ENCODE results near the gene EFCC1.
A peak's percentile ranks its signal among the peaks of the same experiment; 100 is the strongest.

EFCC1 gene

GRCh38 chr3:129058441-129059200 lies 57.5 kb downstream of the EFCC1 start:
- ChIA-PET POLR2A (no interaction called here), CTCF (interaction anchor here (1.2 to 4.2 kb wide), 5 partner anchors 6 to 88 kb away, joined by 3 to 15 read pairs (median 5); no protein-coding TSS in a partner anchor)
- WGBS (ENCODE audit: insufficient coverage) = 33% methylated on average over 3 of the region's 4 CpGs
- no peak overlapping the region for H3K27ac ChIP-seq (ENCODE audit: insufficient read depth in 1 of 2, low read depth in 1 of 2, low read length in 2 of 2, poor library complexity in 1 of 2, severe bottlenecking in 2 of 2)
- peak in 2 of 3 donors; percentile 75 to 80 for DNase-seq
- H3K9me3 ChIP-seq (ENCODE audit: control extremely low read depth in 1 of 5, control insufficient read depth in 4 of 5, insufficient read depth in 2 of 5, low read depth in 1 of 5, low read length in 4 of 5) = no peaks in the 10 kb centered on the region
- H3K4me1 ChIP-seq (ENCODE audit: control extremely low read depth in 1 of 4, control insufficient read depth in 4 of 4, insufficient read depth in 4 of 4, low read length in 3 of 4) = peaks cover 0 to 47% (median 36%) of the 10 kb centered on the region in 4 experiments
- no peaks in the 10 kb centered on the region for H3K36me3 ChIP-seq (ENCODE audit: control insufficient read depth in 4 of 4, insufficient read depth in 4 of 4, low read length in 3 of 4)
- H3K27me3 ChIP-seq (replicated peaks in 2 of 5; ENCODE audit: control insufficient read depth in 4 of 5, insufficient read depth in 5 of 5, low read length in 4 of 5) = no peaks in the 10 kb centered on the region
- H3K4me3 ChIP-seq (ENCODE audit: control insufficient read depth in 1 of 7, extremely low read depth in 1 of 7, insufficient read depth in 4 of 7, low read depth in 2 of 7, low read length in 6 of 7) = no peak overlapping the region

GRCh38 chr3:129059311-129059958 lies 58.3 kb downstream of the EFCC1 start:
- Histone ChIP-seq H3K27me3 (replicated peaks in 2 of 5; ENCODE audit: control insufficient read depth in 4 of 5, insufficient read depth in 5 of 5, low read length in 4 of 5) (no peaks in the 10 kb centered on the region), H3K4me3 (ENCODE audit: control insufficient read depth in 1 of 7, extremely low read depth in 1 of 7, insufficient read depth in 4 of 7, low read depth in 2 of 7, low read length in 6 of 7) (no peak overlapping the region), H3K4me1 (ENCODE audit: control extremely low read depth in 1 of 4, control insufficient read depth in 4 of 4, insufficient read depth in 4 of 4, low read length in 3 of 4) (peaks cover 0 to 46% (median 34%) of the 10 kb centered on the region in 4 experiments), H3K9me3 (ENCODE audit: control extremely low read depth in 1 of 5, control insufficient read depth in 4 of 5, insufficient read depth in 2 of 5, low read depth in 1 of 5, low read length in 4 of 5) (no peaks in the 10 kb centered on the region), H3K27ac (ENCODE audit: insufficient read depth in 1 of 2, low read depth in 1 of 2, low read length in 2 of 2, poor library complexity in 1 of 2, severe bottlenecking in 2 of 2) (peak overlapping the region in 1 of 2 experiments; percentile 20), H3K36me3 (ENCODE audit: control insufficient read depth in 4 of 4, insufficient read depth in 4 of 4, low read length in 3 of 4) (no peaks in the 10 kb centered on the region)
- ChIA-PET CTCF (interaction anchor here (0.7 to 4.2 kb wide), 9 partner anchors 7 to 89 kb away, joined by 3 to 19 read pairs (median 5); no protein-coding TSS in a partner anchor), POLR2A (interaction anchor here (1.5 kb wide), 1 partner anchor 9 kb away, joined by 3 read pairs; no protein-coding TSS in a partner anchor)
- WGBS (ENCODE audit: insufficient coverage) = 59% methylated on average over 9 of the region's 11 CpGs
- DNase-seq = no peak

- ChIA-PET CTCF (interaction anchor here (0.7 to 4.2 kb wide), 10 partner anchors 8 to 103 kb away, joined by 3 to 19 read pairs (median 5); no protein-coding TSS in a partner anchor), POLR2A (interaction anchor here (1.2 to 1.5 kb wide), 2 partner anchors 8 to 219 kb away, joined by 3 read pairs; no protein-coding TSS in a partner anchor)
- peak within 1 kb of the TSS in 1 of 2 experiments; percentile 58 for H3K27ac ChIP-seq (ENCODE audit: insufficient read depth in 1 of 2, low read depth in 1 of 2, low read length in 2 of 2, poor library complexity in 1 of 2, severe bottlenecking in 2 of 2)
- H3K4me1 ChIP-seq (ENCODE audit: control extremely low read depth in 1 of 4, control insufficient read depth in 4 of 4, insufficient read depth in 4 of 4, low read length in 3 of 4) = peaks cover 0 to 43% (median 34%) of the 10 kb centered on the region in 4 experiments
- H3K36me3 ChIP-seq (ENCODE audit: control insufficient read depth in 4 of 4, insufficient read depth in 4 of 4, low read length in 3 of 4) = no peaks in the 10 kb centered on the region
- H3K9me3 ChIP-seq (ENCODE audit: control extremely low read depth in 1 of 5, control insufficient read depth in 4 of 5, insufficient read depth in 2 of 5, low read depth in 1 of 5, low read length in 4 of 5) = no peaks in the 10 kb centered on the region
- H3K4me3 ChIP-seq (ENCODE audit: control insufficient read depth in 1 of 7, extremely low read depth in 1 of 7, insufficient read depth in 4 of 7, low read depth in 2 of 7, low read length in 6 of 7) = peak within 1 kb of the TSS in 2 of 7 experiments; percentile 25 to 43
- WGBS (ENCODE audit: insufficient coverage) = 32% methylated on average over 13 of the region's 13 CpGs
- peak; percentile 62 to 86 (median 81) for DNase-seq
- no peaks in the 10 kb centered on the region for H3K27me3 ChIP-seq (replicated peaks in 2 of 5; ENCODE audit: control insufficient read depth in 4 of 5, insufficient read depth in 5 of 5, low read length in 4 of 5)
Measured at GRCh38 chr3:129060276-129061022, 59.3 kb downstream of the EFCC1 start, which contains the start of gene GP9. Gene GP9 (plus strand): TSS chr3:129060779. CDS start chr3:129061740, 961 bp downstream.

GRCh38 chr3:129061023-129061887 lies 60.2 kb downstream of the EFCC1 start:
- Histone ChIP-seq H3K27me3 (replicated peaks in 2 of 5; ENCODE audit: control insufficient read depth in 4 of 5, insufficient read depth in 5 of 5, low read length in 4 of 5) (no peaks in the 10 kb centered on the region), H3K9me3 (ENCODE audit: control extremely low read depth in 1 of 5, control insufficient read depth in 4 of 5, insufficient read depth in 2 of 5, low read depth in 1 of 5, low read length in 4 of 5) (no peaks in the 10 kb centered on the region), H3K4me1 (ENCODE audit: control extremely low read depth in 1 of 4, control insufficient read depth in 4 of 4, insufficient read depth in 4 of 4, low read length in 3 of 4) (peaks cover 0 to 41% (median 34%) of the 10 kb centered on the region in 4 experiments), H3K27ac (ENCODE audit: insufficient read depth in 1 of 2, low read depth in 1 of 2, low read length in 2 of 2, poor library complexity in 1 of 2, severe bottlenecking in 2 of 2) (no peak overlapping the region), H3K36me3 (ENCODE audit: control insufficient read depth in 4 of 4, insufficient read depth in 4 of 4, low read length in 3 of 4) (no peaks in the 10 kb centered on the region), H3K4me3 (ENCODE audit: control insufficient read depth in 1 of 7, extremely low read depth in 1 of 7, insufficient read depth in 4 of 7, low read depth in 2 of 7, low read length in 6 of 7) (peak overlapping the region in 1 of 7 experiments; percentile 25)
- CTCF ChIA-PET = interaction anchor here (0.7 to 4.2 kb wide), 9 partner anchors 8 to 102 kb away, joined by 3 to 19 read pairs (median 5); no protein-coding TSS in a partner anchor
- 75% methylated on average over 16 of the region's 19 CpGs for WGBS (ENCODE audit: insufficient coverage)
- no peak for DNase-seq
- POLR2A ChIA-PET = interaction anchor here (1.2 to 1.5 kb wide), 2 partner anchors 8 to 218 kb away, joined by 3 read pairs; no protein-coding TSS in a partner anchor

GRCh38 chr3:129061888-129062834 lies 61.1 kb downstream of the EFCC1 start:
- no peak overlapping the region for H3K4me3 ChIP-seq (ENCODE audit: control insufficient read depth in 1 of 7, extremely low read depth in 1 of 7, insufficient read depth in 4 of 7, low read depth in 2 of 7, low read length in 6 of 7)
- no peaks in the 10 kb centered on the region for H3K9me3 ChIP-seq (ENCODE audit: control extremely low read depth in 1 of 5, control insufficient read depth in 4 of 5, insufficient read depth in 2 of 5, low read depth in 1 of 5, low read length in 4 of 5)
- H3K36me3 ChIP-seq (ENCODE audit: control insufficient read depth in 4 of 4, insufficient read depth in 4 of 4, low read length in 3 of 4) = no peaks in the 10 kb centered on the region
- no peak for DNase-seq
- H3K4me1 ChIP-seq (ENCODE audit: control extremely low read depth in 1 of 4, control insufficient read depth in 4 of 4, insufficient read depth in 4 of 4, low read length in 3 of 4) = peaks cover 0 to 35% (median 34%) of the 10 kb centered on the region in 4 experiments
- no peak overlapping the region for H3K27ac ChIP-seq (ENCODE audit: insufficient read depth in 1 of 2, low read depth in 1 of 2, low read length in 2 of 2, poor library complexity in 1 of 2, severe bottlenecking in 2 of 2)
- H3K27me3 ChIP-seq (replicated peaks in 2 of 5; ENCODE audit: control insufficient read depth in 4 of 5, insufficient read depth in 5 of 5, low read length in 4 of 5) = no peaks in the 10 kb centered on the region
- CTCF ChIA-PET = interaction anchor here (0.9 to 4.2 kb wide), 5 partner anchors 7 to 34 kb away, joined by 3 to 19 read pairs (median 6); no protein-coding TSS in a partner anchor
- POLR2A ChIA-PET = interaction anchor here (1.0 kb wide), 1 partner anchor 59 kb away, joined by 3 read pairs; no protein-coding TSS in a partner anchor
- WGBS (ENCODE audit: insufficient coverage) = 93% methylated on average over 29 of the region's 32 CpGs
